Uterus (tissue), 2 donors: ENCODE measurements around the gene GPR176.

Source experiments
- CTCF ChIP-seq, 4 experiments: fragments of 200-600 bp in 2 of 4; fragments of 450-650 bp in 2 of 4; sonication (generic) in 2 of 4; IDR thresholded peaks; one replicate each; pipeline ENCODE4 v1.5.1; 2016 to 2019; ENCODE audit warnings: antibody characterized with exemption in 4 of 4, mild to moderate bottlenecking in 2 of 4, moderate library complexity in 1 of 4
- POLR2A ChIP-seq, 2 donors: fragments of 450-650 bp; IDR thresholded peaks; one replicate each; pipeline ENCODE4 v1.6.1; 2016; ENCODE audit warnings: antibody characterized with exemption in 2 of 2, mild to moderate bottlenecking in 1 of 2, moderate library complexity in 1 of 2

DNA sequence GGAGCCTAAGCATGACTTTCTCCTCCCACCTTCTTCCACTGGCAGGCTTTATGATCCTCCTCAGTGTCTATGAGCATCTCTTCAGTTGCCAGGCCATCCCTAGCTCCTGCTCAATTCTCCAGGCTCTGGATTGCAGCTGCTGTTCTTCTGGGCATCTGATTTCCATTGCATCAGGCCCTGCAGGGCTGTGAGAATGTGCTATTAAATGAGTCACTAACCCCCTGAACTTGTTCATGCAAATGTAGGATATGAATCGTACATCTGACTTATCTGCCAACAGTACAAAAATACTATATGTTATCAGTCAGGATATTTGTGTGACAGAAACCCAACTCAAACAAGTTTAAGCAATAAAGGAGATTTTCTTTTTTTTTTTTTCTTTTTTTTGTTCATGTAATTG, 11.9 kb downstream of the GPR176 start:
- TF ChIP-seq CTCF (IDR thresholded peaks at IDR 0.05) (no peak), POLR2A (IDR thresholded peaks at IDR 0.05) (no peak)
